Nephron progenitor cell (in vitro differentiated cells): ENCODE data around the gene GABARAPL2.

ENCODE experiments used
- DNase-seq: peaks from one replicate; pipeline ENCODE4 v3.0.0; 2021
- H3K27ac Mint-ChIP-seq: 2 replicates; pipeline ENCODE4 v1.8.0; 2021; ENCODE audit warnings: mild to moderate bottlenecking, moderate library complexity, mixed read lengths
- H3K27me3 Mint-ChIP-seq: 2 replicates; pipeline ENCODE4 v1.8.0; 2021; ENCODE audit warnings: mild to moderate bottlenecking, low read depth, mixed read lengths; ENCODE audit not compliant: poor library complexity
- H3K36me3 Mint-ChIP-seq: 2 replicates; pipeline ENCODE4 v1.8.0; 2021; ENCODE audit warnings: low read depth, mixed read lengths
- H3K4me1 Mint-ChIP-seq: 2 replicates; pipeline ENCODE4 v1.8.0; 2021; ENCODE audit warnings: mixed read lengths
- H3K4me3 Mint-ChIP-seq: 2 replicates; pipeline ENCODE4 v1.8.0; 2021; ENCODE audit warnings: mild to moderate bottlenecking, moderate library complexity, mixed read lengths
- H3K9me3 Mint-ChIP-seq: 2 replicates; pipeline ENCODE4 v1.8.0; 2021; ENCODE audit warnings: mild to moderate bottlenecking, moderate library complexity, mixed read lengths
- TF ChIP-seq, protein P1 (sequence below): fragments of 200-600 bp; sonication (generic); IDR thresholded peaks from 2 replicates; pipeline ENCODE4 v1.5.0; 2021; ENCODE audit warnings: antibody characterized with exemption

Gene GABARAPL2

DNA sequence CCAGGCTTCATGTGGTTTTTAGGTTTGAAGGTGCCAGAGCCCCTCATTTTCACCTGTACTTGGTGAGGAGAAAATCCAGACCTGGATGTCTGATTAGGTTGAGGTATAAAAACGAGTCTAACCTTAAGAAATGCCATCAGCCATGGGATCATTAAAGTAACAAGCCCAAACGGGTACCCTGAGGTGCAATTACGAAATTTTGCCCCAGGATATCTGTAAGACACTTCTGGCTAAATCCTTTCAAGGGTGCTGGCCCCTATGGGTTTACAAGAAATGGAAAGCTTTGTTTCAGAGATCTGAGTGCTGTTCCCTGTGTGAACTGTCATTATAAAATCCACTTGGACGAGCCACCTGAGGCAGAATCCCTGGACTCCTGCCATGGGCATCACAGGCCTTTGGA, 37.1 kb downstream of the GABARAPL2 start:
- H3K27me3 Mint-ChIP-seq, result no peaks in the 10 kb centered on the region
- H3K4me1 Mint-ChIP-seq, result no peaks in the 10 kb centered on the region
- peaks cover 9% of the 10 kb centered on the region for H3K9me3 Mint-ChIP-seq
- peaks cover 83% of the 10 kb centered on the region for H3K36me3 Mint-ChIP-seq
- no peak overlapping the region for H3K4me3 Mint-ChIP-seq
- no peak for DNase-seq
- H3K27ac Mint-ChIP-seq, result no peak overlapping the region
- TF ChIP-seq, protein P1, sequence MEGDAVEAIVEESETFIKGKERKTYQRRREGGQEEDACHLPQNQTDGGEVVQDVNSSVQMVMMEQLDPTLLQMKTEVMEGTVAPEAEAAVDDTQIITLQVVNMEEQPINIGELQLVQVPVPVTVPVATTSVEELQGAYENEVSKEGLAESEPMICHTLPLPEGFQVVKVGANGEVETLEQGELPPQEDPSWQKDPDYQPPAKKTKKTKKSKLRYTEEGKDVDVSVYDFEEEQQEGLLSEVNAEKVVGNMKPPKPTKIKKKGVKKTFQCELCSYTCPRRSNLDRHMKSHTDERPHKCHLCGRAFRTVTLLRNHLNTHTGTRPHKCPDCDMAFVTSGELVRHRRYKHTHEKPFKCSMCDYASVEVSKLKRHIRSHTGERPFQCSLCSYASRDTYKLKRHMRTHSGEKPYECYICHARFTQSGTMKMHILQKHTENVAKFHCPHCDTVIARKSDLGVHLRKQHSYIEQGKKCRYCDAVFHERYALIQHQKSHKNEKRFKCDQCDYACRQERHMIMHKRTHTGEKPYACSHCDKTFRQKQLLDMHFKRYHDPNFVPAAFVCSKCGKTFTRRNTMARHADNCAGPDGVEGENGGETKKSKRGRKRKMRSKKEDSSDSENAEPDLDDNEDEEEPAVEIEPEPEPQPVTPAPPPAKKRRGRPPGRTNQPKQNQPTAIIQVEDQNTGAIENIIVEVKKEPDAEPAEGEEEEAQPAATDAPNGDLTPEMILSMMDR, result no peak

DNA sequence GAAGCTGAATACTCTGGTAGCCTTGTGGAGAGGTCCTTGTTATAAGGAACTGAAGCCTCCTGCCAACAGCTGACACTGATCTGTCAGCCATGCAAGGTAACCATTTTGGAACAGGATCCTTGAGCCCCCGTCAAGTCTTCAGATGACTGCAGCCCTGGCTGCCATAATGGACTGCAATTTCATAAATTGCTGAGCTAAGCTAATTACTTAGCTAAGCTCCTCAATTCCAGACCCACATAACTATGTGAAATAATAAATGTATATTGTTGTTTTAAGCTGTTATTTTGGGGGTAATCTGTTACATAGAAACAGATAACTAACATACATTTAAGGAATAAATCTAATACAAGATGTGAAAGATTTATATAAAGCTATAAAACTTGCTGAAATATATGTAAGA, 40.3 kb downstream of the GABARAPL2 start:
- no peak for DNase-seq
- Mint-ChIP-seq H3K4me3 (no peak overlapping the region), H3K36me3 (peaks cover 80% of the 10 kb centered on the region), H3K27ac (no peak overlapping the region), H3K27me3 (no peaks in the 10 kb centered on the region), H3K9me3 (peaks cover 9% of the 10 kb centered on the region), H3K4me1 (no peaks in the 10 kb centered on the region)
- TF ChIP-seq, protein P1, result no peak

DNA sequence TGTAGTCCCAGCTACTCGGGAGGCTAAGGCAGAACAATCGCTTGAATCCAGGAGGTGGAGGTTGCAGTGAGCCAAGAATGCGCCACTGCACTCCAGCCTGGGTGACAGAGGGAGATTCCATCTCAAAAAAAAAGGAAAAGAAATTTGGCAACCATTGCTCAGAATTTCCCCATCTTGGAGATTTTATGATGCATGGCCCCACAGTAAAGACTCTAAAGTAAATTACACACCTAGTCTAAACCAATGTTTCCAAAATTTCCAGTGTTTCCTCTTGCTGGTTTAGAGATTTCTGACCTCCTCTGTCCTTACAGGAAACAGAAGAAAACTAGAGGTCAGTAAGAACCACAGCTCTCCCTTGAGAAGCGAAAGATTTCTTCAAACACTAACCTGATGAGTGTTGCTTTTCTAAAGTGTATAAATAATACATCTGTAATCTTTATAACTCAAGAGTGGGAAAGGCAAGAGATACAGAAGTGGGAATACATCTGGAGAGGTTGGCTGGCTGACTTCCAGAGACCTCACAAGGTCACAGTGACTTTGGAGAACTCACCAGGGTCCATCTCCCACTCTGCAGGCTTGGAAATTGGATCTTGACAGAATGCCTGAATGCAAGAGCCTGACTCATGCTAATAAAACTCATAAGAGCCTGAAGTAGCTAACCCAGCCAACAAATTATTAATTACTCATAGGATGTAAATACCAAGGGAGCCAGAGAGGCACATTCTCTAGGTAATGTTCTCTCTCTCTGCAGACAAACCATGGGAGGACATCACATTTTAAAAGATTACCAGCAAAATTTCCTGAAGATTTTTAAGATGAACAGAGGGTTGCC, 48.1 kb downstream of the GABARAPL2 start:
- no peak for DNase-seq
- no peaks in the 10 kb centered on the region for H3K9me3 Mint-ChIP-seq
- H3K4me3 Mint-ChIP-seq, result no peak overlapping the region
- H3K27ac Mint-ChIP-seq, result no peak overlapping the region
- no peaks in the 10 kb centered on the region for H3K4me1 Mint-ChIP-seq
- peaks cover 72% of the 10 kb centered on the region for H3K36me3 Mint-ChIP-seq
- TF ChIP-seq, protein P1, result no peak
- H3K27me3 Mint-ChIP-seq, result no peaks in the 10 kb centered on the region

DNA sequence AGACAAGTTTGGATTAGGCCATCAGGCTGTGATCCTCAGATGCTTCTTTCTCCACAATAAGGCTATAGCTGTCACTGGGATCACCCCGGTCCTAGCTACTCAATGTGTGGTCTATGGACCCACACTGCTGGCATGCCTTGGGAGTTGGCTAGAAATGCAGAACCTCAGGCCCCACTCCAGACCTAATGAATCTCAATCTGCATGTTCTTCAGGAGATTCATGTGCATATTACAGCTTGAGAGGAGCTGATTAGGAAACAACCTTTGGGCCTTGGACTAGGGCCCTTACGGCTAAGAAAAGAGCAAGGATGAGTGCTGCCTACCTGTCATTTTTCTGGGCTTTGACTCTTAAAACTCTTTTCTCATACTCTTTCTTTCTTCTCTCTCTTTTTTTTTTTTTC, 49.4 kb downstream of the GABARAPL2 start:
- H3K4me3 Mint-ChIP-seq, result no peak overlapping the region
- H3K36me3 Mint-ChIP-seq, result peaks cover 75% of the 10 kb centered on the region
- no peaks in the 10 kb centered on the region for H3K27me3 Mint-ChIP-seq
- no peaks in the 10 kb centered on the region for H3K9me3 Mint-ChIP-seq
- TF ChIP-seq, protein P1, result no peak
- no peak overlapping the region for H3K27ac Mint-ChIP-seq
- DNase-seq, result no peak
- H3K4me1 Mint-ChIP-seq, result peaks cover 5% of the 10 kb centered on the region

DNA sequence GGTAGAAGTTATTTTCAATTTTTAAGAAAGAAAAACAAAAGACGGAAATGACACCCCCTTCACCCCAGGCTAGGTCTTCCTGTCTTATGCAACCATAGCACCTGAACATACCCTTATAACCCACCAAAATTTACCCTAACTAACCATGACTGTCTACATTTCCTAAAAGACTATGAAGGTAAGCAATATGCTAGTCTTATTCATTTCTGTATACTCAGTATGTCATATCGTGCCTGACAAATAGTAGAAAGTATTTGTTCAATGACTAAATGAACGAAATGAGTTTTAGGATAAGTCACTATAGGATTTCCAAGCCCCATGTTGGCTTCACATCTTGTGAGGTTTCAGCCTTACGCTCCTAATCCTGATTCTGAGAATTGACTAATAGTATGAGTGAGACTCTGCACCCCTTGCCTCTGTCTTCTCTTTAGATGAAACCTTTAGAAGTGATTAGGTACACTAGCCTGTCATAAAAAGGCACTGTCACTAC, 50.4 kb downstream of the GABARAPL2 start:
- TF ChIP-seq, protein P1, result no peak
- DNase-seq, result no peak
- H3K36me3 Mint-ChIP-seq, result peaks cover 71% of the 10 kb centered on the region
- peak overlapping the region; percentile 51 for H3K27ac Mint-ChIP-seq
- no peaks in the 10 kb centered on the region for H3K9me3 Mint-ChIP-seq
- H3K27me3 Mint-ChIP-seq, result no peaks in the 10 kb centered on the region
- H3K4me3 Mint-ChIP-seq, result no peak overlapping the region
- peaks cover 14% of the 10 kb centered on the region for H3K4me1 Mint-ChIP-seq

DNA sequence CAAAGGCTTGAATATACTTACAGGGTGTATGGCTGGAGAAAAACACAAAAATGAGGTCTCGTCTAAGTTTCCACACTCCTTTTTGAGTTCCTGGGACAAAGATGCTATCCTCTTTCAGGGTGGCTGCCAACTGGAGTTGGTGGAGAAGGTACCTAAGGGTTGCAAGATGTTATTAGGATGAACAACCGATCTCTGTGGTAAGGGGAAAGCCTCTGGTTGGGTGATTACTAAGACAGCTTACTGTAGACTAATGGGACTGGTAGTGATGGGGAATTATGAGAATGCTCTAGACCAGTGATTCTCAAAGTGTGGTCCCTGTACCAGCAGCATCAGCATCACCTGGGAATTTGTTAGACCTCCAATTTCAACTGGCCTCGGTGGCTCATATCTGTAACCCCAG, 50.9 kb downstream of the GABARAPL2 start:
- Mint-ChIP-seq H3K27me3 (no peaks in the 10 kb centered on the region), H3K4me3 (no peak overlapping the region), H3K36me3 (peaks cover 68% of the 10 kb centered on the region), H3K4me1 (peaks cover 20% of the 10 kb centered on the region), H3K27ac (no peak overlapping the region), H3K9me3 (no peaks in the 10 kb centered on the region)
- TF ChIP-seq, protein P1, result no peak
- no peak for DNase-seq
